ENCODE measurements around the gene SLC6A15.

The SLC6A15 gene

DNA sequence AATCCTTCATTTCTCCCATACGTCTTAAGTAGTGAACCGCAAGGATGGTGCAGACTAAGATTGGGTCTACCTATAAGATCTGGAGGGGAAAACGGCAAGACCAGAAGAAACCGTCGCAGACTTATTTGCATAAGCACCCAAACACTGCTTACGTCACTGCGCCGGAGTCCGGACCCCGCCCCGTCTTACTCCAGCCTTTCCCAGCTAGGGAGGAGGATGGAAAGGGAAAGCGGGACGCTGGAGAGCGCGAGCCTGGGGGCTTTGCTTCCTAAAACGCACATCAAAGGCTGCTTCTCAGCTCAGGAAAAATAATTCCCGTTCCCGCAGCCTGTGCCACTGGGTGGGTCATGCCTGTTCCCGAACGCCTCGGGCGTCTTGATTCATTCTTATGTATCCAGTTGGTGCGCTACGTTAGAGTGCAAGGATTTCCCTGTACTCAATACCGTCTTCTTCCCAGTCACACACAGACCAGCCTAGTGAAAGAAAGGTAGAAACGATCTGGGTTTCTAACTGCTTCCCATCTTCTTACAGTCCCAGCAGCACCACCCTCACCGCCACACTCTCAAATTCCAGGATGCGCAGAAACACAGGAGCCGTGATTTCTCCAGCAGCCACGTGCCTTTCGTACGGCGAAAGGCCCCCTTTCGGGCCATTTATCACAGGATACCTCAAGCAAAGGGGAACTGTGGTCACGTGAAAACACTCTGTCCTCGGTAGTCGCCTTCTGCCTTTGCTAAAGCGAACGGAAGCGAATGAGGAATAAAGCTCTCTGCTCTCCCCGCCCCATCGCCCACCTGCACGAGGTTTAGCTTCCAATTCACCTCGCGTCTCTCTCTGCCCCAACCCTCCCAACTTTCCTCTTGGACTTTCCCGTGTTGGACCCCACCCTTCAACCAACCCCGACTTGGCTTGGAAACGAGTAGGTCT, 1.1 kb downstream of the SLC6A15 start:
- Histone ChIP-seq H3K27ac (replicated peaks) (no peak overlapping the region), H3K4me3 (replicated peaks; ENCODE audit: insufficient read depth, low read length) (no peak overlapping the region), H3K27me3 (ENCODE audit: insufficient read depth, poor library complexity, severe bottlenecking) (peaks cover 28% of the 10 kb centered on the region)
- TF ChIP-seq, protein P1, sequence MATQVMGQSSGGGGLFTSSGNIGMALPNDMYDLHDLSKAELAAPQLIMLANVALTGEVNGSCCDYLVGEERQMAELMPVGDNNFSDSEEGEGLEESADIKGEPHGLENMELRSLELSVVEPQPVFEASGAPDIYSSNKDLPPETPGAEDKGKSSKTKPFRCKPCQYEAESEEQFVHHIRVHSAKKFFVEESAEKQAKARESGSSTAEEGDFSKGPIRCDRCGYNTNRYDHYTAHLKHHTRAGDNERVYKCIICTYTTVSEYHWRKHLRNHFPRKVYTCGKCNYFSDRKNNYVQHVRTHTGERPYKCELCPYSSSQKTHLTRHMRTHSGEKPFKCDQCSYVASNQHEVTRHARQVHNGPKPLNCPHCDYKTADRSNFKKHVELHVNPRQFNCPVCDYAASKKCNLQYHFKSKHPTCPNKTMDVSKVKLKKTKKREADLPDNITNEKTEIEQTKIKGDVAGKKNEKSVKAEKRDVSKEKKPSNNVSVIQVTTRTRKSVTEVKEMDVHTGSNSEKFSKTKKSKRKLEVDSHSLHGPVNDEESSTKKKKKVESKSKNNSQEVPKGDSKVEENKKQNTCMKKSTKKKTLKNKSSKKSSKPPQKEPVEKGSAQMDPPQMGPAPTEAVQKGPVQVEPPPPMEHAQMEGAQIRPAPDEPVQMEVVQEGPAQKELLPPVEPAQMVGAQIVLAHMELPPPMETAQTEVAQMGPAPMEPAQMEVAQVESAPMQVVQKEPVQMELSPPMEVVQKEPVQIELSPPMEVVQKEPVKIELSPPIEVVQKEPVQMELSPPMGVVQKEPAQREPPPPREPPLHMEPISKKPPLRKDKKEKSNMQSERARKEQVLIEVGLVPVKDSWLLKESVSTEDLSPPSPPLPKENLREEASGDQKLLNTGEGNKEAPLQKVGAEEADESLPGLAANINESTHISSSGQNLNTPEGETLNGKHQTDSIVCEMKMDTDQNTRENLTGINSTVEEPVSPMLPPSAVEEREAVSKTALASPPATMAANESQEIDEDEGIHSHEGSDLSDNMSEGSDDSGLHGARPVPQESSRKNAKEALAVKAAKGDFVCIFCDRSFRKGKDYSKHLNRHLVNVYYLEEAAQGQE (IDR thresholded peaks at IDR 0.05; ENCODE audit: insufficient replicate concordance, low read depth): no peak
- TF ChIP-seq SPI1 (IDR thresholded peaks at IDR 0.05; ENCODE audit: borderline replicate concordance, low read depth) (no peak), POLR2AphosphoS5 (IDR thresholded peaks at IDR 0.05; ENCODE audit: low read depth) (no peak), GABPA (IDR thresholded peaks at IDR 0.05; ENCODE audit: low read depth) (no peak)
- TF ChIP-seq, protein P2, sequence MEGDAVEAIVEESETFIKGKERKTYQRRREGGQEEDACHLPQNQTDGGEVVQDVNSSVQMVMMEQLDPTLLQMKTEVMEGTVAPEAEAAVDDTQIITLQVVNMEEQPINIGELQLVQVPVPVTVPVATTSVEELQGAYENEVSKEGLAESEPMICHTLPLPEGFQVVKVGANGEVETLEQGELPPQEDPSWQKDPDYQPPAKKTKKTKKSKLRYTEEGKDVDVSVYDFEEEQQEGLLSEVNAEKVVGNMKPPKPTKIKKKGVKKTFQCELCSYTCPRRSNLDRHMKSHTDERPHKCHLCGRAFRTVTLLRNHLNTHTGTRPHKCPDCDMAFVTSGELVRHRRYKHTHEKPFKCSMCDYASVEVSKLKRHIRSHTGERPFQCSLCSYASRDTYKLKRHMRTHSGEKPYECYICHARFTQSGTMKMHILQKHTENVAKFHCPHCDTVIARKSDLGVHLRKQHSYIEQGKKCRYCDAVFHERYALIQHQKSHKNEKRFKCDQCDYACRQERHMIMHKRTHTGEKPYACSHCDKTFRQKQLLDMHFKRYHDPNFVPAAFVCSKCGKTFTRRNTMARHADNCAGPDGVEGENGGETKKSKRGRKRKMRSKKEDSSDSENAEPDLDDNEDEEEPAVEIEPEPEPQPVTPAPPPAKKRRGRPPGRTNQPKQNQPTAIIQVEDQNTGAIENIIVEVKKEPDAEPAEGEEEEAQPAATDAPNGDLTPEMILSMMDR (IDR thresholded peaks at IDR 0.05; ENCODE audit: insufficient read depth, low read length): no peak
- no peak for DNase-seq (ENCODE audit: low read depth in 1 of 2, low spot score in 1 of 2)

DNA sequence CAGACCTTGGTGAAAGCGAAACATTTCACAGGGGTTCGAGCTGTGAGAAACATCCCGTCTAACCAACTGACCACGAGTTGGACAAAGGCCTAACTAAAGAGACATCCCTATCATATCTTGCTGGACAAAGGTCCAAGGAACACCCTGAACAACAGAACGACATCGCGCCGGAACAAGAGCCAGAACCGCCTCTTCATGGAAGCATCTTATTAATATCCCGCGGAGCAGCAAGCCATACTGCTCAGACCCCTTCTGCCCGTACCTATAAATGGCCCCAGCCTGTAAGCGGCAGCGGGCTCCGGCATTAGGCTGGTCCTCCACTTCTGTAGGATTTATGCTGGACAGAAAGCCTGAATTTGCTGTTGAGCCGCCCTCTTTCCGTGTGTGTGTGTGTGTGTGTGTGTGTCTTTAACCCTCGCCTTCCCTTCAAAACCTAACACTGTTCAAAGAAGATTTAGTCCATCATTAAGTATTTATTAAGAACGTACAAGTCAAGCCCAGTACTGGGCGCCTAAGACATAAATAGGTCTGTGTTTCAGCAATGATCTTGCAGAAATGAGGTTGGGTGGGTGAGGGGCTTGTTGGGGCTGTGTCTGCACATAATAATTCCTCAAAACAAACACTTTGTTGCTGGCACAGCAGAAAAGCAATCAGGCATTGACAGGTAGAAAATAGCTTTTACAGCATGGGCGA, 1.9 kb downstream of the SLC6A15 start:
- no peak for DNase-seq (ENCODE audit: low read depth in 1 of 2, low spot score in 1 of 2)
- peaks cover 28% of the 10 kb centered on the region for H3K27me3 ChIP-seq (ENCODE audit: insufficient read depth, poor library complexity, severe bottlenecking)
- TF ChIP-seq SPI1 (IDR thresholded peaks at IDR 0.05; ENCODE audit: borderline replicate concordance, low read depth) (no peak), POLR2AphosphoS5 (IDR thresholded peaks at IDR 0.05; ENCODE audit: low read depth) (no peak), GABPA (IDR thresholded peaks at IDR 0.05; ENCODE audit: low read depth) (no peak)
- TF ChIP-seq, protein P1 (IDR thresholded peaks at IDR 0.05; ENCODE audit: insufficient replicate concordance, low read depth): no peak
- TF ChIP-seq, protein P2 (IDR thresholded peaks at IDR 0.05; ENCODE audit: insufficient read depth, low read length): no peak
- no peak overlapping the region for H3K4me3 ChIP-seq (replicated peaks; ENCODE audit: insufficient read depth, low read length)
- no peak overlapping the region for H3K27ac ChIP-seq (replicated peaks)

DNA sequence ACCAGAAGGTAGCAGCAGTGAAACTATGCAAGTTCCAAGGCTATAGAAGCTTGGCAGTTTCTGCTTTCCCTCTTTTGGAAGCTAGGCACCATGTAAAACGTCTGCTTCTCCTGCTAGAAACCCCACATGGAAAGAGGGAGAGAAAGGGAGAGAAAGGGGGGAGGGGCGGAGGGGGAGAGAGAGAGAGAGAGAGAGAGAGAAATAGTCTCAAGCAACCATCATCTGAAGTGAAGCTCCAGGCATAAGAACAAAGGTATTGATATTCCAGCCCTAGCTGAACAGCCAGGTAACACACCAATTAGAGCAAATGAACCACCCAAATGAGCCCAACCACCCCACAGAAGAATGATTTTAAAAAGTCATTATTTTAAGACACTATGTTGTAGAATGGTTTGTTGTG, 8.5 kb downstream of the SLC6A15 start:
- Histone ChIP-seq H3K27me3 (ENCODE audit: insufficient read depth, poor library complexity, severe bottlenecking) (no peaks in the 10 kb centered on the region), H3K4me3 (replicated peaks; ENCODE audit: insufficient read depth, low read length) (no peak overlapping the region), H3K27ac (replicated peaks) (no peak overlapping the region)
- no peak for TF ChIP-seq POLR2AphosphoS5 (IDR thresholded peaks at IDR 0.05; ENCODE audit: low read depth)
- TF ChIP-seq, protein P2 (IDR thresholded peaks at IDR 0.05; ENCODE audit: insufficient read depth, low read length): no peak
- TF ChIP-seq, protein P1 (IDR thresholded peaks at IDR 0.05; ENCODE audit: insufficient replicate concordance, low read depth): no peak
- no peak for TF ChIP-seq GABPA (IDR thresholded peaks at IDR 0.05; ENCODE audit: low read depth)
- no peak for TF ChIP-seq SPI1 (IDR thresholded peaks at IDR 0.05; ENCODE audit: borderline replicate concordance, low read depth)
- DNase-seq (ENCODE audit: low read depth in 1 of 2, low spot score in 1 of 2): no peak
